Lower lobe of right lung (tissue), 2 donors: ENCODE data around the gene SLFN5. TPM values are rescaled to one million over a fixed set of nuclear protein-coding genes. Genes with fewer than 3 reads are reported as not detected.

Experiments used
- ATAC-seq, 2 donors: fragments of 200-7000 bp; cut with Tn5 transposase; one replicate each; pipeline ENCODE4 v1.9.1; 2020 to 2022; ENCODE audit warnings: mild to moderate bottlenecking in 2 of 2, moderate library complexity in 2 of 2
- DNase-seq: peaks from one replicate; pipeline ENCODE4 v3.0.0-alpha.2; 2020
- H3K27ac ChIP-seq: fragments of 200-600 bp; one replicate; pipeline ENCODE4 v1.8.0; 2022
- H3K27me3 ChIP-seq: fragments of 200-600 bp; one replicate; pipeline ENCODE4 v1.8.0; 2022; ENCODE audit warnings: low read depth
- H3K36me3 ChIP-seq: fragments of 200-600 bp; one replicate; pipeline ENCODE4 v1.8.0; 2022; ENCODE audit warnings: mild to moderate bottlenecking
- H3K4me1 ChIP-seq: fragments of 200-600 bp; one replicate; pipeline ENCODE4 v1.8.0; 2022
- H3K4me3 ChIP-seq: fragments of 200-600 bp; one replicate; pipeline ENCODE4 v1.8.0; 2022; ENCODE audit warnings: mild to moderate bottlenecking
- H3K9me3 ChIP-seq: fragments of 200-600 bp; one replicate; pipeline ENCODE4 v1.8.0; 2022
- CTCF ChIP-seq: fragments of 200-600 bp; IDR thresholded peaks from one replicate; pipeline ENCODE4 v1.8.0; 2022; ENCODE audit warnings: antibody characterized with exemption, mild to moderate bottlenecking
- intact Hi-C: fragments of 100-400 bp; cut with DNase I; formaldehyde crosslinking; loops from one replicate; pipeline ENCODE4 v1.11.0; 2022
- total RNA-seq: library from RNA; stranded (reverse); fragmentation: NEBNext Ultra II Directional; extraction: Animal tissue kit (Norgen Biotek cat#: 25700); gene quantifications from one replicate; pipeline ENCODE4 v1.2.1, GENCODE V29; 2021
- donor health status: DM: no; HTN: yes; CAD: no; lungs with severe emphysema.

Gene SLFN5
- total RNA-seq, 1 donor from 2014 or later: 47.6 TPM

GRCh38 chr17:35214192-35214591, 28.7 kb upstream of the SLFN5 start:
- Histone ChIP-seq H3K9me3 (no peaks in the 10 kb centered on the region), H3K4me1 (peaks cover 34% of the 10 kb centered on the region), H3K4me3 (no peak overlapping the region), H3K36me3 (no peaks in the 10 kb centered on the region), H3K27ac (peak overlapping the region; percentile 65), H3K27me3 (no peaks in the 10 kb centered on the region)
- DNase-seq (no peak), ATAC-seq (peak; percentile 58 to 72)
- TF ChIP-seq CTCF: no peak
- intact Hi-C loops: no loop called here

DNA sequence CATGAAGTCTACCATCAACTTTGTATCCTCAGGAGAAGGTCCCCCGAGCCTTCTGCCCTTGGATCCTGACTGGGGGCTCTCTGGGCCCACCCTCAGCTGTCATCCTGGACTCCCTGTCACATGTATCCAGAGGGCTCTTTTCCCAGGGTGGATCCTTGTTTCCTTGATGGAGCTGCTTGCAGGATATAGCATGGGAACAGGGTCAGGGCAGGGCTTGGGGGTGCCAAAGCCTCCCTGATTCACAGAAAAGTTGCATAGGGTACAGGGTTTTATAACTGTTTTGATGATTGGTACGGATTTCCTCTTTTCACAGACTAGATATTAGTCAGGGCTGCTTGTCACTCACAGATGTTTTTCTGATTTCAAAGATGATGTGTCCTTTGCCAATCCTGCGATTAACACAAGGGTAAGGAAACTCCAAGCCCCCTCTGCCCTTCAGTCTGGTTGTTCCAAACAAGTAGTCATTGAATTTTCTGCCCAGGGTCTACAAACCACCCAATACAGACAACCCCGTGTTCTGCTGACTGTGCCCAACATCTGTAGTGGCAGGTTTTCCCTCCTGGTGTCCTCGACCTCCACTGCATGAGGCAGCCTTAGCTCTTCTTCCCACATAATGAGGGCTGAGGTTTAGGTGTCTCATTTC, 28.1 kb upstream of the SLFN5 start:
- Histone ChIP-seq H3K27ac (peak overlapping the region; percentile 65), H3K27me3 (no peaks in the 10 kb centered on the region), H3K4me1 (peaks cover 40% of the 10 kb centered on the region), H3K9me3 (no peaks in the 10 kb centered on the region), H3K36me3 (no peaks in the 10 kb centered on the region), H3K4me3 (no peak overlapping the region)
- intact Hi-C loops: no loop called here
- ATAC-seq (peak; percentile 7 to 43), DNase-seq (no peak)
- TF ChIP-seq CTCF: no peak

DNA sequence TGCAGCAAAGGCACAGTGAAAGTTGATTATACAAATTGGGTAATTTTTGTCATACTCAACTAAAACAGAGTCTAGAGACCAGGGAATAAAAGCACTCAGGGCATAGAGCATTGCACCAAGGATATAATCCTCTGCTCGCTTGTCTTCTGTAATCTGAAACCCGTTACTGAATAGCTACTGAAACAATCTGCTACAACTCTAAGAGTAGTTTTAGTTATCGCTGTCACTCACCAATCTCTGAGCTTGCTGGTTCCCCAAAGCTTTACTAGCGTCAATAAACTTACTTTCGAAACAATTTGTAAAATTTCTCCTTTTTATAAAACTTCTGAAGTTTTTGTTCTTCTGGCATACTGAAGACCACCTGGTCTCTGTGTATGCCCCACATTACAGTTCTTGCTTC, 25.8 kb upstream of the SLFN5 start:
- H3K27ac ChIP-seq: no peak overlapping the region
- DNase-seq (no peak), ATAC-seq (no peak)
- no peak for TF ChIP-seq CTCF
- no peaks in the 10 kb centered on the region for H3K27me3 ChIP-seq
- intact Hi-C loops: no loop called here
- no peaks in the 10 kb centered on the region for H3K9me3 ChIP-seq
- H3K36me3 ChIP-seq: no peaks in the 10 kb centered on the region
- H3K4me1 ChIP-seq: peaks cover 41% of the 10 kb centered on the region
- no peak overlapping the region for H3K4me3 ChIP-seq

DNA sequence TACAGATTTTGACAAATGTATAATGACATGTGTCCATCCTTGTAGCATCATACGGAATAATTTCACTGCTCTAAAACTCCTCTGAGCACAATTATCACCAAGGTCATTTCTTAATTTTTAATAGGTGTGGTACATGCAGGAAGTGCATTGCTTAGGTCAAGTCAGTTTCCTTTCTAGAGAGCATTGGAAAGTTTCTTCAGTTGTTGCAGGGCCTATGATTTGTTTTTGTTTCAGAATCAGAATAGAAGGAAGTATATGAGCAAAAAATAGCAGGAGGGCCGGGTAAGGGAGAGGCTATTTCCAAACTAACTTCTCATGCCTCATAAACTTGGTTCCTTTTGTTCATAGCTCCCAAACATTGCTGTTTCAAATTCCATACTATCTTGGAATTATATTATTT, 24.0 kb upstream of the SLFN5 start:
- intact Hi-C loops: no loop called here
- H3K36me3 ChIP-seq: no peaks in the 10 kb centered on the region
- ATAC-seq (peak; percentile 33 to 52), DNase-seq (no peak)
- no peak for TF ChIP-seq CTCF
- peak overlapping the region; percentile 34 for H3K27ac ChIP-seq
- no peaks in the 10 kb centered on the region for H3K27me3 ChIP-seq
- H3K4me3 ChIP-seq: no peak overlapping the region
- no peaks in the 10 kb centered on the region for H3K9me3 ChIP-seq
- H3K4me1 ChIP-seq: peaks cover 28% of the 10 kb centered on the region

DNA sequence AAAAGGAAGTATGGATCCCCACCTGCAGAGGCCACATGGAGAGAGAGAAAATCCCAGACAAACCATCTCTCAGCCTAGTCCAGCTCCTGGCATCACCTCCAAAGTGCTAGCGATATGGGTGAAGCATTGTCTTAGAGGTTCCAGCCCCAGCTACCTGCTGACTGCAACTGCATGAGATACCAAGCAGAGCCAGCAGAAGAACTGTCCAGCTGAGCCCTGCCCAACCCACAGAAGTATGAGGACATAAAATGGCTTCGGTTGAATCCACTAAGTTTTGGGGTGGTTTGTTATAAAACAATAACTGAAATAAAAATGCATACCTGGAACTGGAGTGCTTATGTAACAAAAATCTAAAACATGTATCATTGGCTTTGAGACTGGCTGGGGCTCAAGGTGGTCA, 20.4 kb upstream of the SLFN5 start:
- Histone ChIP-seq H3K27me3 (no peaks in the 10 kb centered on the region), H3K27ac (no peak overlapping the region), H3K4me1 (peaks cover 17% of the 10 kb centered on the region), H3K9me3 (no peaks in the 10 kb centered on the region), H3K36me3 (no peaks in the 10 kb centered on the region), H3K4me3 (no peak overlapping the region)
- no peak for ATAC-seq
- intact Hi-C loops: no loop called here
- TF ChIP-seq CTCF: no peak
- DNase-seq: no peak
